Mucosa of gallbladder (tissue), 1 donor: ENCODE measurements around the gene MTHFD1L. TPM values are rescaled to one million over a fixed set of nuclear protein-coding genes. Genes with fewer than 3 reads are reported as not detected.
A peak's percentile ranks its signal among the peaks of the same experiment; 100 is the strongest.

Source experiments
- DNase-seq: peaks from one replicate; pipeline ENCODE4 v3.0.0-alpha.2; 2020; ENCODE audit warnings: low spot score
- total RNA-seq: library from RNA; stranded (reverse); gene quantifications from one replicate; pipeline ENCODE4 v1.2.1, GENCODE V29; 2021
- donor health status: DM: no; HTN: no; CAD: no.

MTHFD1L gene
- total RNA-seq, 1 donor from 2014 or later, result 10.7 TPM

- DNase-seq, result peak; percentile 80
These were observed 867 bp downstream of the MTHFD1L start for GRCh38 chr6:150866147-150866990.

GRCh38 chr6:150866991-150867501 is 1.5 kb downstream of the MTHFD1L start:
- DNase-seq, result no peak

GRCh38 chr6:150868759-150869158 is 3.3 kb downstream of the MTHFD1L start:
- no peak for DNase-seq

- DNase-seq, result no peak
These were observed 8.7 kb downstream of the MTHFD1L start for GRCh38 chr6:150874179-150874578.

GRCh38 chr6:150875841-150876240 is 10.3 kb downstream of the MTHFD1L start:
- no peak for DNase-seq

- DNase-seq, result peak; percentile 41
These were observed 11.1 kb downstream of the MTHFD1L start for GRCh38 chr6:150876598-150876997.

GRCh38 chr6:150877928-150878327 is 12.4 kb downstream of the MTHFD1L start:
- DNase-seq, result peak; percentile 81

GRCh38 chr6:150878347-150879213 is 13.1 kb downstream of the MTHFD1L start:
- DNase-seq, result no peak

GRCh38 chr6:150880336-150880735 is 14.8 kb downstream of the MTHFD1L start:
- no peak for DNase-seq

- peak; percentile 71 for DNase-seq
These were observed 16.5 kb downstream of the MTHFD1L start for GRCh38 chr6:150881911-150882481.

- DNase-seq, result no peak
These were observed 18.0 kb downstream of the MTHFD1L start for GRCh38 chr6:150883521-150883920.

GRCh38 chr6:150886155-150886554 is 20.7 kb downstream of the MTHFD1L start:
- no peak for DNase-seq

- no peak for DNase-seq
These were observed 22.6 kb downstream of the MTHFD1L start for GRCh38 chr6:150887978-150888563.

- no peak for DNase-seq
These were observed 24.8 kb downstream of the MTHFD1L start for GRCh38 chr6:150890346-150890745.

GRCh38 chr6:150891888-150892485 is 26.5 kb downstream of the MTHFD1L start:
- peak; percentile 80 for DNase-seq

GRCh38 chr6:150894191-150894744 is 28.8 kb downstream of the MTHFD1L start:
- DNase-seq, result no peak

GRCh38 chr6:150894935-150895552 is 29.5 kb downstream of the MTHFD1L start:
- DNase-seq, result no peak

GRCh38 chr6:150895928-150896632 is 30.6 kb downstream of the MTHFD1L start:
- DNase-seq, result no peak

GRCh38 chr6:150897400-150897943 is 32.0 kb downstream of the MTHFD1L start:
- no peak for DNase-seq
